ENCODE measurements around the gene DGCR6. TPM values are rescaled to one million over a fixed set of nuclear protein-coding genes. Genes with fewer than 3 reads are reported as not detected.

DGCR6 gene
- total and polyA plus RNA-seq, 10 of the 15 experiments (the other 5 are each of a cell fraction or from before 2014, with no cell fraction given), result 0.06 to 0.54 (median 0.16) TPM; not detected in 2

DNA sequence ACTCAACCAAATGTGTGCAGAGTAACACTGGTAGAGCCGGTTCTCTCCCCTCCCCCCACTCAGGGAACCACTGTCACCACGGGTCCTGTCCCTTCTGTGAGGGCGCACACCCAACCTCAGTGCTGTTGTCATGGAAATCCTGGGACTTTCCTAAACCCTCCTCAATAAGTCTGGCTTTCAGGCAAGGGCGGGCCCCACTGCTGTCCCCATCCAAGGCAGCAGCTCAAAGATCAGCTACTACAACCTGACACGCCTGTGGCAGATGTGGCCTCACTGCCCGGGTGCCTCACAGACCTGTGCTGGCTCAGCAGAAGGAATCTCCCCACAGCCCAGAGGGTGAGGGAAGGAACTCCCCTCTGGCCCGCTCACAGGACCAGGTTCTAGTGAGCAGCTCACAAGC lies 27.8 kb downstream of the DGCR6 start:
- Histone ChIP-seq H3K27ac (ENCODE audit: control insufficient read depth, insufficient read depth) (no peak overlapping the region), H3K9ac (ENCODE audit: control insufficient read depth, insufficient read depth, low read length) (no peak overlapping the region), H3K4me3 (no peak overlapping the region), H3K4me2 (ENCODE audit: control insufficient read depth, insufficient read depth) (no peak overlapping the region), H2AFZ (ENCODE audit: control insufficient read depth, low read depth, low read length) (no peak overlapping the region), H3K36me3 (ENCODE audit: control insufficient read depth in 2 of 2, insufficient read depth in 2 of 2, low read length in 1 of 2) (no peaks in the 10 kb centered on the region), H4K20me1 (ENCODE audit: control insufficient read depth, insufficient read depth) (no peaks in the 10 kb centered on the region), H3K4me1 (ENCODE audit: control insufficient read depth, insufficient read depth, low read length) (no peaks in the 10 kb centered on the region), H3K79me2 (ENCODE audit: control insufficient read depth, insufficient read depth, low read length) (no peaks in the 10 kb centered on the region), H3K9me3 (replicated peaks; ENCODE audit: control insufficient read depth, insufficient read depth, low read length) (no peaks in the 10 kb centered on the region), H3K27me3 (replicated peaks in 1 of 2; ENCODE audit: control insufficient read depth in 2 of 2, insufficient read depth in 2 of 2, low read length in 1 of 2) (no peaks in the 10 kb centered on the region)
- ChIA-PET CTCF (no interaction called here), RAD21 (ENCODE audit: unreplicated experiment) (no interaction called here), SMC1A (ENCODE audit: uncharacterized antibody, unreplicated experiment) (no interaction called here), POLR2A (no interaction called here)
- FAIRE-seq (no peak), DNase-seq (ENCODE audit: low read depth, low spot score) (no peak), ATAC-seq (peak; percentile 72)
- no CpG with 5 or more reads among the region's 7 CpGs for WGBS (ENCODE audit: insufficient coverage, insufficient replicate concordance, low lambda C conversion rate, missing lambda C conversion rate)
- intact Hi-C loops (cut with micrococcal nuclease; ENCODE audit: unreplicated experiment) (no loop called here), in situ Hi-C loops (cut with MboI) (no loop called here)
- no TSS peak for BruUV-seq (replicated peaks)
- TF ChIP-seq JUNB (IDR thresholded peaks at IDR 0.05) (no peak), TAF1 (IDR thresholded peaks at IDR 0.05; ENCODE audit: borderline replicate concordance, low read depth, low read length) (no peak), NFXL1 (IDR thresholded peaks at IDR 0.05; ENCODE audit: borderline replicate concordance) (no peak), CHD2 (IDR thresholded peaks at IDR 0.05; ENCODE audit: borderline replicate concordance, low read depth, low read length) (no peak), MTA2 (IDR thresholded peaks at IDR 0.05; ENCODE audit: low read depth) (no peak), ZNF207 (IDR thresholded peaks at IDR 0.05; ENCODE audit: borderline replicate concordance) (no peak), PAX8 (IDR thresholded peaks at IDR 0.05) (no peak), NR2F1 (conservative IDR thresholded peaks at IDR 0.05) (no peak), KDM1A (IDR thresholded peaks at IDR 0.05; ENCODE audit: borderline replicate concordance) (no peak), MEF2A (IDR thresholded peaks at IDR 0.05; ENCODE audit: insufficient read depth, low read depth, low read length) (no peak), WRNIP1 (IDR thresholded peaks at IDR 0.05; ENCODE audit: borderline replicate concordance, low read depth, low read length) (no peak)
- TF ChIP-seq, protein P1, sequence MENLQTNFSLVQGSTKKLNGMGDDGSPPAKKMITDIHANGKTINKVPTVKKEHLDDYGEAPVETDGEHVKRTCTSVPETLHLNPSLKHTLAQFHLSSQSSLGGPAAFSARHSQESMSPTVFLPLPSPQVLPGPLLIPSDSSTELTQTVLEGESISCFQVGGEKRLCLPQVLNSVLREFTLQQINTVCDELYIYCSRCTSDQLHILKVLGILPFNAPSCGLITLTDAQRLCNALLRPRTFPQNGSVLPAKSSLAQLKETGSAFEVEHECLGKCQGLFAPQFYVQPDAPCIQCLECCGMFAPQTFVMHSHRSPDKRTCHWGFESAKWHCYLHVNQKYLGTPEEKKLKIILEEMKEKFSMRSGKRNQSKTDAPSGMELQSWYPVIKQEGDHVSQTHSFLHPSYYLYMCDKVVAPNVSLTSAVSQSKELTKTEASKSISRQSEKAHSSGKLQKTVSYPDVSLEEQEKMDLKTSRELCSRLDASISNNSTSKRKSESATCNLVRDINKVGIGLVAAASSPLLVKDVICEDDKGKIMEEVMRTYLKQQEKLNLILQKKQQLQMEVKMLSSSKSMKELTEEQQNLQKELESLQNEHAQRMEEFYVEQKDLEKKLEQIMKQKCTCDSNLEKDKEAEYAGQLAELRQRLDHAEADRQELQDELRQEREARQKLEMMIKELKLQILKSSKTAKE (IDR thresholded peaks at IDR 0.05; ENCODE audit: low read depth, poor library complexity, severe bottlenecking), result no peak
- TF ChIP-seq, protein P2, sequence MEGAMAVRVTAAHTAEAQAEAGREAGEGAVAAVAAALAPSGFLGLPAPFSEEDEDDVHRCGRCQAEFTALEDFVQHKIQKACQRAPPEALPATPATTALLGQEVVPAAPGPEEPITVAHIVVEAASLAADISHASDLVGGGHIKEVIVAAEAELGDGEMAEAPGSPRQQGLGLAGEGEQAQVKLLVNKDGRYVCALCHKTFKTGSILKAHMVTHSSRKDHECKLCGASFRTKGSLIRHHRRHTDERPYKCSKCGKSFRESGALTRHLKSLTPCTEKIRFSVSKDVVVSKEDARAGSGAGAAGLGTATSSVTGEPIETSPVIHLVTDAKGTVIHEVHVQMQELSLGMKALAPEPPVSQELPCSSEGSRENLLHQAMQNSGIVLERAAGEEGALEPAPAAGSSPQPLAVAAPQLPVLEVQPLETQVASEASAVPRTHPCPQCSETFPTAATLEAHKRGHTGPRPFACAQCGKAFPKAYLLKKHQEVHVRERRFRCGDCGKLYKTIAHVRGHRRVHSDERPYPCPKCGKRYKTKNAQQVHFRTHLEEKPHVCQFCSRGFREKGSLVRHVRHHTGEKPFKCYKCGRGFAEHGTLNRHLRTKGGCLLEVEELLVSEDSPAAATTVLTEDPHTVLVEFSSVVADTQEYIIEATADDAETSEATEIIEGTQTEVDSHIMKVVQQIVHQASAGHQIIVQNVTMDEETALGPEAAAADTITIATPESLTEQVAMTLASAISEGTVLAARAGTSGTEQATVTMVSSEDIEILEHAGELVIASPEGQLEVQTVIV (IDR thresholded peaks at IDR 0.05; ENCODE audit: borderline replicate concordance, partially characterized antibody), result no peak
- TF ChIP-seq, protein P3, sequence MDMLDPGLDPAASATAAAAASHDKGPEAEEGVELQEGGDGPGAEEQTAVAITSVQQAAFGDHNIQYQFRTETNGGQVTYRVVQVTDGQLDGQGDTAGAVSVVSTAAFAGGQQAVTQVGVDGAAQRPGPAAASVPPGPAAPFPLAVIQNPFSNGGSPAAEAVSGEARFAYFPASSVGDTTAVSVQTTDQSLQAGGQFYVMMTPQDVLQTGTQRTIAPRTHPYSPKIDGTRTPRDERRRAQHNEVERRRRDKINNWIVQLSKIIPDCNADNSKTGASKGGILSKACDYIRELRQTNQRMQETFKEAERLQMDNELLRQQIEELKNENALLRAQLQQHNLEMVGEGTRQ (IDR thresholded peaks at IDR 0.05; ENCODE audit: borderline replicate concordance, low read depth, low read length), result no peak
- TF ChIP-seq, protein P4, sequence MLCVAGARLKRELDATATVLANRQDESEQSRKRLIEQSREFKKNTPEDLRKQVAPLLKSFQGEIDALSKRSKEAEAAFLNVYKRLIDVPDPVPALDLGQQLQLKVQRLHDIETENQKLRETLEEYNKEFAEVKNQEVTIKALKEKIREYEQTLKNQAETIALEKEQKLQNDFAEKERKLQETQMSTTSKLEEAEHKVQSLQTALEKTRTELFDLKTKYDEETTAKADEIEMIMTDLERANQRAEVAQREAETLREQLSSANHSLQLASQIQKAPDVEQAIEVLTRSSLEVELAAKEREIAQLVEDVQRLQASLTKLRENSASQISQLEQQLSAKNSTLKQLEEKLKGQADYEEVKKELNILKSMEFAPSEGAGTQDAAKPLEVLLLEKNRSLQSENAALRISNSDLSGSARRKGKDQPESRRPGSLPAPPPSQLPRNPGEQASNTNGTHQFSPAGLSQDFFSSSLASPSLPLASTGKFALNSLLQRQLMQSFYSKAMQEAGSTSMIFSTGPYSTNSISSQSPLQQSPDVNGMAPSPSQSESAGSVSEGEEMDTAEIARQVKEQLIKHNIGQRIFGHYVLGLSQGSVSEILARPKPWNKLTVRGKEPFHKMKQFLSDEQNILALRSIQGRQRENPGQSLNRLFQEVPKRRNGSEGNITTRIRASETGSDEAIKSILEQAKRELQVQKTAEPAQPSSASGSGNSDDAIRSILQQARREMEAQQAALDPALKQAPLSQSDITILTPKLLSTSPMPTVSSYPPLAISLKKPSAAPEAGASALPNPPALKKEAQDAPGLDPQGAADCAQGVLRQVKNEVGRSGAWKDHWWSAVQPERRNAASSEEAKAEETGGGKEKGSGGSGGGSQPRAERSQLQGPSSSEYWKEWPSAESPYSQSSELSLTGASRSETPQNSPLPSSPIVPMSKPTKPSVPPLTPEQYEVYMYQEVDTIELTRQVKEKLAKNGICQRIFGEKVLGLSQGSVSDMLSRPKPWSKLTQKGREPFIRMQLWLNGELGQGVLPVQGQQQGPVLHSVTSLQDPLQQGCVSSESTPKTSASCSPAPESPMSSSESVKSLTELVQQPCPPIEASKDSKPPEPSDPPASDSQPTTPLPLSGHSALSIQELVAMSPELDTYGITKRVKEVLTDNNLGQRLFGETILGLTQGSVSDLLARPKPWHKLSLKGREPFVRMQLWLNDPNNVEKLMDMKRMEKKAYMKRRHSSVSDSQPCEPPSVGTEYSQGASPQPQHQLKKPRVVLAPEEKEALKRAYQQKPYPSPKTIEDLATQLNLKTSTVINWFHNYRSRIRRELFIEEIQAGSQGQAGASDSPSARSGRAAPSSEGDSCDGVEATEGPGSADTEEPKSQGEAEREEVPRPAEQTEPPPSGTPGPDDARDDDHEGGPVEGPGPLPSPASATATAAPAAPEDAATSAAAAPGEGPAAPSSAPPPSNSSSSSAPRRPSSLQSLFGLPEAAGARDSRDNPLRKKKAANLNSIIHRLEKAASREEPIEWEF (IDR thresholded peaks at IDR 0.05; ENCODE audit: insufficient replicate concordance, low read depth, low read length), result no peak
